ENCODE measurements around the gene SLC35F3. TPM values are rescaled to one million over a fixed set of nuclear protein-coding genes. Genes with fewer than 3 reads are reported as not detected.
"Not testable (repeated sequence)": the region's sequence is repeated elsewhere in the genome, so short reads cannot be mapped to it uniquely, and the experiment has no call there.

The SLC35F3 gene
- total RNA-seq, 1 donor from 2014 or later = not detected

GRCh38 chr1:234345237-234345636, 440.8 kb downstream of the SLC35F3 start:
- DNase-seq (no peak), ATAC-seq (ENCODE audit: low read depth) (no peak)
- no peak for TF ChIP-seq CTCF (IDR thresholded peaks at IDR 0.05)
- no peaks in the 10 kb centered on the region for H3K36me3 Mint-ChIP-seq (ENCODE audit: low read depth)
- intact Hi-C loops (cut with micrococcal nuclease) = no loop called here
- CTCF ChIA-PET = no interaction called here
- no peak overlapping the region for H3K27ac Mint-ChIP-seq
- H3K4me1 Mint-ChIP-seq = no peaks in the 10 kb centered on the region
- peaks cover 3% of the 10 kb centered on the region for H3K9me3 Mint-ChIP-seq
- H3K27me3 Mint-ChIP-seq = peaks cover 9% of the 10 kb centered on the region
- POLR2A ChIA-PET = no interaction called here
- H3K4me3 Mint-ChIP-seq = no peak overlapping the region

- H3K36me3 Mint-ChIP-seq (ENCODE audit: low read depth) = no peaks in the 10 kb centered on the region
- H3K27me3 Mint-ChIP-seq = peaks cover 20% of the 10 kb centered on the region
- ATAC-seq (ENCODE audit: low read depth) (no peak), DNase-seq (no peak)
- ChIA-PET CTCF (no interaction called here), POLR2A (no interaction called here)
- no peak overlapping the region for H3K27ac Mint-ChIP-seq
- intact Hi-C loops (cut with micrococcal nuclease) = no loop called here
- H3K4me1 Mint-ChIP-seq = no peaks in the 10 kb centered on the region
- TF ChIP-seq CTCF (IDR thresholded peaks at IDR 0.05) = no peak
- no peaks in the 10 kb centered on the region for H3K9me3 Mint-ChIP-seq
- no peak overlapping the region for H3K4me3 Mint-ChIP-seq
Measured at GRCh38 chr1:234348964-234349363, 444.5 kb downstream of the SLC35F3 start.

- intact Hi-C loops (cut with micrococcal nuclease) = loop anchor here (1.0 kb wide), 1 partner anchor 17 kb away; the partner anchor contains the start of gene COA6
- ATAC-seq (ENCODE audit: low read depth) = no peak
- H3K4me3 Mint-ChIP-seq = peak overlapping the region; percentile 84
- no peaks in the 10 kb centered on the region for H3K36me3 Mint-ChIP-seq (ENCODE audit: low read depth)
- POLR2A ChIA-PET = interaction anchor here (0.6 to 2.7 kb wide), 3 partner anchors 17 to 96 kb away, joined by 3 to 19 read pairs (median 3); partner anchors contain the start of gene COA6
- no peaks in the 10 kb centered on the region for H3K9me3 Mint-ChIP-seq
- peaks cover 5% of the 10 kb centered on the region for H3K4me1 Mint-ChIP-seq
- H3K27ac Mint-ChIP-seq = peak overlapping the region; percentile 80
- peaks cover 7% of the 10 kb centered on the region for H3K27me3 Mint-ChIP-seq
- CTCF ChIA-PET = interaction anchor here (1.2 kb wide), 1 partner anchor 10 kb away, joined by 3 read pairs; no protein-coding TSS in a partner anchor
- no peak for TF ChIP-seq CTCF (IDR thresholded peaks at IDR 0.05)
- no peak for DNase-seq
Measured at GRCh38 chr1:234355782-234356510, 451.5 kb downstream of the SLC35F3 start.

- H3K27me3 Mint-ChIP-seq; CTCF ChIA-PET; H3K36me3 Mint-ChIP-seq (ENCODE audit: low read depth); H3K9me3 Mint-ChIP-seq; H3K4me1 Mint-ChIP-seq: not testable (repeated sequence)
- peak; percentile 81 for ATAC-seq (ENCODE audit: low read depth)
- DNase-seq = peak; percentile 38
- H3K4me3 Mint-ChIP-seq = peak overlapping the region; percentile 84
- intact Hi-C loops (cut with micrococcal nuclease) = loop anchor here (1.0 kb wide), 1 partner anchor 17 kb away; the partner anchor contains the start of gene COA6
- peak overlapping the region; percentile 80 for H3K27ac Mint-ChIP-seq
- POLR2A ChIA-PET = interaction anchor here (0.6 to 2.7 kb wide), 4 partner anchors 17 to 121 kb away, joined by 3 to 19 read pairs (median 3); partner anchors contain the start of gene COA6
Measured at GRCh38 chr1:234356615-234357269, 452.3 kb downstream of the SLC35F3 start.

GRCh38 chr1:234357831-234358230, 453.4 kb downstream of the SLC35F3 start:
- ATAC-seq (ENCODE audit: low read depth) (no peak), DNase-seq (no peak)
- intact Hi-C loops (cut with micrococcal nuclease) = no loop called here
- H3K36me3 Mint-ChIP-seq (ENCODE audit: low read depth) = no peaks in the 10 kb centered on the region
- H3K9me3 Mint-ChIP-seq = no peaks in the 10 kb centered on the region
- peaks cover 5% of the 10 kb centered on the region for H3K4me1 Mint-ChIP-seq
- no peak overlapping the region for H3K27ac Mint-ChIP-seq
- no peaks in the 10 kb centered on the region for H3K27me3 Mint-ChIP-seq
- ChIA-PET POLR2A (interaction anchor here (2.7 kb wide), 1 partner anchor 16 kb away, joined by 19 read pairs; the partner anchor contains the start of gene COA6), CTCF (no interaction called here)
- H3K4me3 Mint-ChIP-seq = peak overlapping the region; percentile 49
- TF ChIP-seq CTCF (IDR thresholded peaks at IDR 0.05) = no peak
